SK-N-MC (cell line): ENCODE results near the gene USP31.

Experiments used
- EZH2 ChIP-seq: fragments of 200-600 bp; sonication (generic); IDR thresholded peaks from one replicate; pipeline ENCODE4 v1.6.1; 2017; ENCODE audit warnings: antibody characterized with exemption
- POLR2AphosphoS5 ChIP-seq: IDR thresholded peaks from 2 replicates; pipeline ENCODE4 v1.6.1; 2012; ENCODE audit warnings: mild to moderate bottlenecking, low read depth, low read length, borderline replicate concordance

- TF ChIP-seq EZH2 (no peak), POLR2AphosphoS5 (no peak)
Observed at GRCh38 chr16:23024044-23024443, 125.2 kb downstream of the USP31 start.
